H1 (cell line): ENCODE results near the gene C15orf39. TPM values are rescaled to one million over a fixed set of nuclear protein-coding genes. Genes with fewer than 3 reads are reported as not detected.

Experiments
- BACH1 ChIP-seq: IDR thresholded peaks from 2 replicates; pipeline ENCODE4 v1.6.1; 2012; ENCODE audit warnings: low read length, improper control_type of control experiment
- EGR1 ChIP-seq: IDR thresholded peaks from 2 replicates; pipeline ENCODE4 v1.6.1; 2011; ENCODE audit warnings: low read depth, low read length, borderline replicate concordance
- HDAC6 ChIP-seq: IDR thresholded peaks from one replicate; pipeline ENCODE4 v1.7.1; 2012; ENCODE audit warnings: low read depth, mild to moderate bottlenecking, inconsistent platforms, low read length, moderate library complexity
- MAFK ChIP-seq: IDR thresholded peaks from 2 replicates; pipeline ENCODE4 v1.6.1; 2012; ENCODE audit warnings: low read depth, mild to moderate bottlenecking, improper control_type of control experiment, low read length
- MAX ChIP-seq: IDR thresholded peaks from 2 replicates; pipeline ENCODE4 v1.6.1; 2012; ENCODE audit warnings: inconsistent platforms
- RXRA ChIP-seq: IDR thresholded peaks from 2 replicates; pipeline ENCODE4 v1.6.1; 2011; ENCODE audit warnings: low read depth, mild to moderate bottlenecking, low read length, moderate library complexity; ENCODE audit not compliant: insufficient read depth
- SIN3A ChIP-seq, 2 experiments: IDR thresholded peaks in 1 of 2; conservative IDR thresholded peaks in 1 of 2; 2 replicates each; pipeline ENCODE4 v1.6.1; 2011 to 2012; ENCODE audit warnings: low read length in 2 of 2, improper control_type of control experiment in 1 of 2, low read depth in 1 of 2, mild to moderate bottlenecking in 1 of 2
- TAF1 ChIP-seq: IDR thresholded peaks from 2 replicates; pipeline ENCODE4 v1.6.1; 2011; ENCODE audit warnings: mild to moderate bottlenecking, low read depth, low read length
- TEAD4 ChIP-seq: IDR thresholded peaks from 2 replicates; pipeline ENCODE4 v1.6.1; 2012; ENCODE audit warnings: low read depth, low read length, inconsistent platforms, mixed read lengths
- polyA plus RNA-seq, 7 experiments: library from polyadenylated mRNA; depleted of rRNA in 3 of 7; stranded (reverse) in 5 of 7; unstranded in 2 of 7; fragments of >200 nt in 5 of 7; fragments of 200-250 nt in 2 of 7; gene quantifications; 1 replicate in 5 of 7; 2 replicates in 1 of 7; 4 replicates in 1 of 7; pipeline versions ENCODE4 v1.2.1 to v1.2.3, GENCODE V29; 2011 to 2013; ENCODE audit warnings: missing spikeins in 2 of 7, mixed read lengths in 2 of 7
- total RNA-seq: library from RNA; stranded (reverse); fragmentation: NEBNext Ultra II Directional; extraction: Animal tissue kit (Norgen Biotek cat#: 25700); gene quantifications from 2 replicates; pipeline ENCODE4 v1.2.1, GENCODE V29; 2021
- TF ChIP-seq, protein P1 (sequence below): fragments of 300-600 bp; sonication (generic); IDR thresholded peaks from 2 replicates; pipeline ENCODE4 v1.7.1; 2012; ENCODE audit warnings: low read length, moderate library complexity, mild to moderate bottlenecking, inconsistent platforms; ENCODE audit not compliant: insufficient replicate concordance

Gene C15orf39
- total and polyA plus RNA-seq, 2 of the 8 experiments (the other 6 are each of a cell fraction or from before 2014, with no cell fraction given) = 13.8 to 38.5 TPM

DNA sequence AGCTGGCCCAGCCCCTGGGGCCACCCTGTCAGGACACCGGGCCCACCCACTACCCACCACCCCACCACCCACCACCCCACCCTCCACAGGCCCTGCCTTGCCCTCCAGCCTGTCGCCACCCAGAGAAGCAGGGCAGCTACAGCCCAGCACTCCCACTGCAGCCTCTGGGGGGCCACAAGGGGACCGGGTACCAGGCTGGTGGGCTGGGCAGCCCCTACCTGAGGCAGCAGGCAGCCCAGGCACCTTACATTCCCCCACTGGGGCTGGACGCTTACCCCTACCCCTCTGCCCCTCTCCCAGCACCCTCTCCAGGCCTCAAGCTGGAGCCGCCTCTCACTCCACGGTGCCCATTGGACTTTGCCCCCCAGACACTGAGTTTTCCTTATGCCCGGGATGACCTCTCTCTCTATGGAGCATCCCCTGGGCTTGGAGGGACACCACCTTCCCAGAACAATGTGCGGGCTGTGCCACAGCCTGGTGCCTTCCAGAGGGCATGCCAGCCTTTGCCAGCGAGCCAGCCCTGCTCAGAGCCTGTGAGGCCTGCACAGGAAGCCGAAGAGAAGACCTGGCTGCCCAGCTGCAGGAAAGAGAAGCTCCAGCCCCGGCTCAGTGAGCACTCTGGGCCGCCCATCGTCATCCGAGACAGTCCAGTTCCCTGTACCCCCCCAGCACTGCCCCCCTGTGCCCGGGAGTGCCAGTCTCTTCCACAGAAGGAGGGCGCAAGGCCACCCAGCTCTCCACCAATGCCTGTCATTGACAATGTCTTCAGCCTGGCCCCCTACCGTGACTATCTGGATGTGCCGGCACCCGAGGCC is 5.3 kb downstream of the C15orf39 start (continued):
- TF ChIP-seq, protein P1, sequence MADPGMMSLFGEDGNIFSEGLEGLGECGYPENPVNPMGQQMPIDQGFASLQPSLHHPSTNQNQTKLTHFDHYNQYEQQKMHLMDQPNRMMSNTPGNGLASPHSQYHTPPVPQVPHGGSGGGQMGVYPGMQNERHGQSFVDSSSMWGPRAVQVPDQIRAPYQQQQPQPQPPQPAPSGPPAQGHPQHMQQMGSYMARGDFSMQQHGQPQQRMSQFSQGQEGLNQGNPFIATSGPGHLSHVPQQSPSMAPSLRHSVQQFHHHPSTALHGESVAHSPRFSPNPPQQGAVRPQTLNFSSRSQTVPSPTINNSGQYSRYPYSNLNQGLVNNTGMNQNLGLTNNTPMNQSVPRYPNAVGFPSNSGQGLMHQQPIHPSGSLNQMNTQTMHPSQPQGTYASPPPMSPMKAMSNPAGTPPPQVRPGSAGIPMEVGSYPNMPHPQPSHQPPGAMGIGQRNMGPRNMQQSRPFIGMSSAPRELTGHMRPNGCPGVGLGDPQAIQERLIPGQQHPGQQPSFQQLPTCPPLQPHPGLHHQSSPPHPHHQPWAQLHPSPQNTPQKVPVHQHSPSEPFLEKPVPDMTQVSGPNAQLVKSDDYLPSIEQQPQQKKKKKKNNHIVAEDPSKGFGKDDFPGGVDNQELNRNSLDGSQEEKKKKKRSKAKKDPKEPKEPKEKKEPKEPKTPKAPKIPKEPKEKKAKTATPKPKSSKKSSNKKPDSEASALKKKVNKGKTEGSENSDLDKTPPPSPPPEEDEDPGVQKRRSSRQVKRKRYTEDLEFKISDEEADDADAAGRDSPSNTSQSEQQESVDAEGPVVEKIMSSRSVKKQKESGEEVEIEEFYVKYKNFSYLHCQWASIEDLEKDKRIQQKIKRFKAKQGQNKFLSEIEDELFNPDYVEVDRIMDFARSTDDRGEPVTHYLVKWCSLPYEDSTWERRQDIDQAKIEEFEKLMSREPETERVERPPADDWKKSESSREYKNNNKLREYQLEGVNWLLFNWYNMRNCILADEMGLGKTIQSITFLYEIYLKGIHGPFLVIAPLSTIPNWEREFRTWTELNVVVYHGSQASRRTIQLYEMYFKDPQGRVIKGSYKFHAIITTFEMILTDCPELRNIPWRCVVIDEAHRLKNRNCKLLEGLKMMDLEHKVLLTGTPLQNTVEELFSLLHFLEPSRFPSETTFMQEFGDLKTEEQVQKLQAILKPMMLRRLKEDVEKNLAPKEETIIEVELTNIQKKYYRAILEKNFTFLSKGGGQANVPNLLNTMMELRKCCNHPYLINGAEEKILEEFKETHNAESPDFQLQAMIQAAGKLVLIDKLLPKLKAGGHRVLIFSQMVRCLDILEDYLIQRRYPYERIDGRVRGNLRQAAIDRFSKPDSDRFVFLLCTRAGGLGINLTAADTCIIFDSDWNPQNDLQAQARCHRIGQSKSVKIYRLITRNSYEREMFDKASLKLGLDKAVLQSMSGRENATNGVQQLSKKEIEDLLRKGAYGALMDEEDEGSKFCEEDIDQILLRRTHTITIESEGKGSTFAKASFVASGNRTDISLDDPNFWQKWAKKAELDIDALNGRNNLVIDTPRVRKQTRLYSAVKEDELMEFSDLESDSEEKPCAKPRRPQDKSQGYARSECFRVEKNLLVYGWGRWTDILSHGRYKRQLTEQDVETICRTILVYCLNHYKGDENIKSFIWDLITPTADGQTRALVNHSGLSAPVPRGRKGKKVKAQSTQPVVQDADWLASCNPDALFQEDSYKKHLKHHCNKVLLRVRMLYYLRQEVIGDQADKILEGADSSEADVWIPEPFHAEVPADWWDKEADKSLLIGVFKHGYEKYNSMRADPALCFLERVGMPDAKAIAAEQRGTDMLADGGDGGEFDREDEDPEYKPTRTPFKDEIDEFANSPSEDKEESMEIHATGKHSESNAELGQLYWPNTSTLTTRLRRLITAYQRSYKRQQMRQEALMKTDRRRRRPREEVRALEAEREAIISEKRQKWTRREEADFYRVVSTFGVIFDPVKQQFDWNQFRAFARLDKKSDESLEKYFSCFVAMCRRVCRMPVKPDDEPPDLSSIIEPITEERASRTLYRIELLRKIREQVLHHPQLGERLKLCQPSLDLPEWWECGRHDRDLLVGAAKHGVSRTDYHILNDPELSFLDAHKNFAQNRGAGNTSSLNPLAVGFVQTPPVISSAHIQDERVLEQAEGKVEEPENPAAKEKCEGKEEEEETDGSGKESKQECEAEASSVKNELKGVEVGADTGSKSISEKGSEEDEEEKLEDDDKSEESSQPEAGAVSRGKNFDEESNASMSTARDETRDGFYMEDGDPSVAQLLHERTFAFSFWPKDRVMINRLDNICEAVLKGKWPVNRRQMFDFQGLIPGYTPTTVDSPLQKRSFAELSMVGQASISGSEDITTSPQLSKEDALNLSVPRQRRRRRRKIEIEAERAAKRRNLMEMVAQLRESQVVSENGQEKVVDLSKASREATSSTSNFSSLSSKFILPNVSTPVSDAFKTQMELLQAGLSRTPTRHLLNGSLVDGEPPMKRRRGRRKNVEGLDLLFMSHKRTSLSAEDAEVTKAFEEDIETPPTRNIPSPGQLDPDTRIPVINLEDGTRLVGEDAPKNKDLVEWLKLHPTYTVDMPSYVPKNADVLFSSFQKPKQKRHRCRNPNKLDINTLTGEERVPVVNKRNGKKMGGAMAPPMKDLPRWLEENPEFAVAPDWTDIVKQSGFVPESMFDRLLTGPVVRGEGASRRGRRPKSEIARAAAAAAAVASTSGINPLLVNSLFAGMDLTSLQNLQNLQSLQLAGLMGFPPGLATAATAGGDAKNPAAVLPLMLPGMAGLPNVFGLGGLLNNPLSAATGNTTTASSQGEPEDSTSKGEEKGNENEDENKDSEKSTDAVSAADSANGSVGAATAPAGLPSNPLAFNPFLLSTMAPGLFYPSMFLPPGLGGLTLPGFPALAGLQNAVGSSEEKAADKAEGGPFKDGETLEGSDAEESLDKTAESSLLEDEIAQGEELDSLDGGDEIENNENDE = no peak
- TF ChIP-seq MAFK (no peak), TEAD4 (no peak), TAF1 (no peak), RXRA (no peak), BACH1 (no peak), EGR1 (no peak), SIN3A (conservative IDR thresholded peaks at IDR 0.05 in 1 of 2, IDR thresholded peaks at IDR 0.05 in 1 of 2; ENCODE audit: low read depth in 1 of 2, low read length in 2 of 2) (no peak), HDAC6 (no peak), MAX (no peak)
